Chondrocyte (in vitro differentiated cells): ENCODE measurements around the gene PRODH2. TPM values are rescaled to one million over a fixed set of nuclear protein-coding genes. Genes with fewer than 3 reads are reported as not detected.
"Not testable (repeated sequence)": the region's sequence is repeated elsewhere in the genome, so short reads cannot be mapped to it uniquely, and the experiment has no call there.

Experiments used
- DNase-seq: peaks from one replicate; pipeline ENCODE4 v3.0.0; 2021; ENCODE audit warnings: mixed read lengths, low spot score
- H3K27ac Mint-ChIP-seq: one replicate; pipeline ENCODE4 v1.8.0; 2021; ENCODE audit warnings: mild to moderate bottlenecking, moderate library complexity, mixed read lengths; ENCODE audit not compliant: unreplicated experiment
- H3K27me3 Mint-ChIP-seq: 2 replicates; pipeline ENCODE4 v1.8.0; 2021; ENCODE audit warnings: low read depth, mixed read lengths
- H3K36me3 Mint-ChIP-seq: 2 replicates; pipeline ENCODE4 v1.8.0; 2021; ENCODE audit warnings: low read depth, mixed read lengths
- H3K4me1 Mint-ChIP-seq: 2 replicates; pipeline ENCODE4 v1.8.0; 2021; ENCODE audit warnings: low read depth, mild to moderate bottlenecking, mixed read lengths
- H3K4me3 Mint-ChIP-seq: one replicate; pipeline ENCODE4 v1.8.0; 2021; ENCODE audit warnings: mild to moderate bottlenecking, moderate library complexity, mixed read lengths; ENCODE audit not compliant: unreplicated experiment
- H3K9me3 Mint-ChIP-seq: 2 replicates; pipeline ENCODE4 v1.8.0; 2021; ENCODE audit warnings: low read depth, mixed read lengths
- CTCF ChIP-seq: fragments of 200-600 bp; sonication (generic); IDR thresholded peaks from 2 replicates; pipeline ENCODE4 v1.5.0; 2021; ENCODE audit warnings: antibody characterized with exemption, mild to moderate bottlenecking, moderate library complexity
- total RNA-seq: library from RNA; stranded (reverse); gene quantifications from 3 replicates; pipeline ENCODE4 v1.2.1, GENCODE V29; 2021

The PRODH2 gene
- total RNA-seq, 1 donor from 2014 or later = not detected

DNA sequence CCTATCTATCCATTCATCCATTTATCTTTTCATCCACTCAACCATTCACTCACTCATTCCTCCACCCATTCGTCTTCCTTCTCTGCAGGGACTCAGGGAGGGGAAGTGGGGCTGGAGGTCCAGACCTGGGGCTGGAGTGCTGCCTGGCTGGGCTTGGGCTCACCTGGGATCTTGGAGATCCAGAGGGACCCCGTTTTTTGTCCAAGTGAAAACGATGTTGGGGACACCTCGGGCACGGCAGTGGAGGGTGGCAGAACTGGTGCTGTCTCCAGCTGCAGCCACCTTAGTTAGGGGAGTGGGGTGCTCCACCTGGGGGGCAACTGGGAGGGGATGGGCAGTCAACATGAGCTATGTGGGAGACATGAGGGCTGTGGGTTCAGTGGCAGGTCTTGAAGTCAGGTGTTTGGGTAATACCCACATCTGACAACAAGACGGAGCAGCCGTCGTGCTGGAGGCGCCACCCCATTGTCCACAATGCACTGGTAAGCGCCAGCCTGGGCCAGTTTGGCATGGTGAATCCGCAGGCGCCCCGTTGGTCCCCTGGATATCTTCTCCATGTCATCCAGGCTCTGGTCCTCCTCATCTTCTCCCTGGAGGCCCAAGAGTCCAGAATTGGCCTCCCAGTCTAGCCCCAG lies 29.4 kb upstream of the PRODH2 start:
- Mint-ChIP-seq H3K27me3 (peaks cover 45% of the 10 kb centered on the region), H3K4me3 (no peak overlapping the region), H3K4me1 (peaks cover 10% of the 10 kb centered on the region), H3K27ac (no peak overlapping the region), H3K36me3 (peaks cover 6% of the 10 kb centered on the region), H3K9me3 (peaks cover 5% of the 10 kb centered on the region)
- no peak for DNase-seq
- no peak for TF ChIP-seq CTCF

DNA sequence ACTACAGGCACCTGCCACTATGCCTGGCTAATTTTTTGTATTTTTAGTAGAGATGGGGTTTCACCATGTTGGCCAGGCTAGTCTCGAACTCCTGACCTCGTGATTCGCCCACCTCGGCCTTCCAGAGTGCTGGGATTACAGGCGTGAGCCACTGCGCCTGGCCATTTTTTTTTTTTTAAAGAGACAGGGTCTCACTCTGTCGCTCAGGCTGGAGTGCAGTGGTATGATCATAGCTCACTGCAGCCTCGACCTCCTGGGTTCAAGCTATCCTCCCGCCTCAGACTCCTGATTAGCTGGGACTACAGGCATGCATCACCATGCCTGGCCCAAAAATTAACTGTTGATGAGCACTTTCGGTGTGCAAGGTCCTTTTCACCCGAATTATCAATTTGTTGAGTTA lies 23.5 kb upstream of the PRODH2 start:
- not testable (repeated sequence) for H3K9me3 Mint-ChIP-seq, H3K4me3 Mint-ChIP-seq, DNase-seq, H3K4me1 Mint-ChIP-seq, H3K36me3 Mint-ChIP-seq, H3K27ac Mint-ChIP-seq
- peaks cover 28% of the 10 kb centered on the region for H3K27me3 Mint-ChIP-seq

- peaks cover 3% of the 10 kb centered on the region for H3K9me3 Mint-ChIP-seq
- H3K4me1 Mint-ChIP-seq = no peaks in the 10 kb centered on the region
- no peak for DNase-seq
- no peak for TF ChIP-seq CTCF
- peaks cover 33% of the 10 kb centered on the region for H3K27me3 Mint-ChIP-seq
- no peaks in the 10 kb centered on the region for H3K36me3 Mint-ChIP-seq
- H3K27ac Mint-ChIP-seq = no peak overlapping the region
- H3K4me3 Mint-ChIP-seq = no peak overlapping the region
Observed at GRCh38 chr19:35833972-35834371, 21.3 kb upstream of the PRODH2 start.

- no peak for TF ChIP-seq CTCF
- Mint-ChIP-seq H3K27me3 (peaks cover 31% of the 10 kb centered on the region), H3K4me3 (no peak overlapping the region), H3K36me3 (no peaks in the 10 kb centered on the region), H3K4me1 (no peaks in the 10 kb centered on the region), H3K27ac (no peak overlapping the region), H3K9me3 (peaks cover 3% of the 10 kb centered on the region)
- DNase-seq = no peak
Observed at GRCh38 chr19:35832054-35832453, 19.4 kb upstream of the PRODH2 start.

DNA sequence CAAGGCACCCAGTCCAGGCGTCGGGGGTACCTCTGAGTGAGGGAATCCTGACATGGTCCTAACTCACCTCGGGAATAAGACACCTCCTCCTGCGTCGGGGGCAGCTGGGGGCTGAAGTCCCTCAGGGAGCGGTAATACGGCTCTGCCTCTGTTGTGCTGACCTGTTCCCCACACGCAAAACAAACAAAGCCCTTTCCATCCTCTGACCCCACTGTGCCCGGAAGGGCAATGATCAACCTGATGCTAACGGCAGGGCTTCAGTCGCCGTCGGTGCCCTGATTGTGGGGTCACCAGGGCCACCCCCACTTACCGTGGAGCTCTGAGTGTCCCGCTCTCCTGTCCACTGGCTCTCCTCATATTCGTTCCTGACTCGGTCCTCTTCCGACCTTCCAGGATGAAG lies 18.3 kb upstream of the PRODH2 start:
- peaks cover 3% of the 10 kb centered on the region for H3K9me3 Mint-ChIP-seq
- peaks cover 26% of the 10 kb centered on the region for H3K27me3 Mint-ChIP-seq
- no peak overlapping the region for H3K27ac Mint-ChIP-seq
- TF ChIP-seq CTCF = no peak
- DNase-seq = no peak
- no peak overlapping the region for H3K4me3 Mint-ChIP-seq
- H3K36me3 Mint-ChIP-seq = no peaks in the 10 kb centered on the region
- H3K4me1 Mint-ChIP-seq = no peaks in the 10 kb centered on the region

DNA sequence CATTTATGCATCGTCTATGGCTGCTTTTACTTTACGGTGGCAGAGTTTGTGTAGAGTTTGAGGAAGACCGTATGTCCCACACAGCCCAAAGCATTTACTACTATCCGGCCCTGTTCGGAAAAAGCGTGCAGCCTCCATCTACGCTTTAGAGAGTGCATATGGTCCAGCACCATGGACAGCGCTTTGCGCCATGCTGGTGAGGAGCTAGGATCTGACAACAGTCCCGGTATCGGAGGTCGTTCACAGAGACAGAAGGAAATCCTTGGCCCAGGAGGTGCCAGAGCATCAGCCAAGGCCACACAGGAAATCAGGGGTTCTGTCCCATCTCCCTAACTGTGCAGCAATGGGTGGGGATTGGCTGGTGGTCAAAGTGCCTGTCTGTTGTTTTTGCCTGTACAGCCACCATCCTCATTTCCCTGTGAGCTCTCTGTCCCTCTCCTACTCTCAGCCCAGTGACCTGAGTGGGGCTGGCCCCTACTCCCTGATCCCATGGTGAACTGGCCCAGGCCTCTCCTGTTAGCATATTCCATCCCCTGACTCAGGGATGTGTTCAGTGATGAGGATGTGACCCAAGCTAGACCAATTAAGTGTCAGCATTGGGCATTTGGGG lies 16.2 kb upstream of the PRODH2 start:
- no peak overlapping the region for H3K27ac Mint-ChIP-seq
- no peak overlapping the region for H3K4me3 Mint-ChIP-seq
- no peak for TF ChIP-seq CTCF
- no peaks in the 10 kb centered on the region for H3K9me3 Mint-ChIP-seq
- DNase-seq = no peak
- peaks cover 24% of the 10 kb centered on the region for H3K27me3 Mint-ChIP-seq
- H3K36me3 Mint-ChIP-seq = no peaks in the 10 kb centered on the region
- no peaks in the 10 kb centered on the region for H3K4me1 Mint-ChIP-seq
